Sigmoid colon (tissue), 7 donors: ENCODE measurements around the gene ZIC3. TPM values are rescaled to one million over a fixed set of nuclear protein-coding genes. Genes with fewer than 3 reads are reported as not detected.

Experiments
- DNase-seq: peaks from one replicate; pipeline ENCODE4 v3.0.0-alpha.2; 2019
- H3K27ac ChIP-seq, 4 donors: fragments of 200-600 bp; sonication (generic); one replicate each; pipeline ENCODE4 v1.5.1; 2016 to 2019; ENCODE audit warnings: mild to moderate bottlenecking in 1 of 4
- H3K27me3 ChIP-seq, 3 donors: fragments of 200-600 bp; sonication (generic); one replicate each; pipeline ENCODE4 v1.5.1; 2019; ENCODE audit warnings: mild to moderate bottlenecking in 1 of 3
- H3K36me3 ChIP-seq, 4 donors: fragments of 200-600 bp; sonication (generic); one replicate each; pipeline ENCODE4 v1.5.1; 2016 to 2019
- H3K4me1 ChIP-seq, 4 donors: fragments of 200-600 bp; sonication (generic); one replicate each; pipeline ENCODE4 v1.5.1; 2017 to 2019
- H3K4me3 ChIP-seq, 4 donors: fragments of 200-600 bp; sonication (generic); one replicate each; pipeline ENCODE4 v1.5.1; 2017 to 2019; ENCODE audit warnings: mild to moderate bottlenecking in 2 of 4, moderate library complexity in 1 of 4
- H3K9me3 ChIP-seq, 4 donors: fragments of 200-600 bp in 3 of 4; sonication (generic) in 3 of 4; one replicate each; pipeline versions ENCODE4 v1.5.1 to v1.6.1; 2013 to 2019
- EP300 ChIP-seq, 4 donors: sonication (generic); formaldehyde crosslinking; IDR thresholded peaks; one replicate each; pipeline ENCODE4 v1.6.1; 2017; ENCODE audit warnings: antibody characterized with exemption in 4 of 4
- POLR2A ChIP-seq, 2 donors: fragments of 450-650 bp; IDR thresholded peaks; one replicate each; pipeline ENCODE4 v1.6.1; 2016; ENCODE audit warnings: antibody characterized with exemption in 2 of 2, mild to moderate bottlenecking in 2 of 2, moderate library complexity in 2 of 2
- POLR2AphosphoS5 ChIP-seq, 4 donors: sonication (generic); formaldehyde crosslinking; IDR thresholded peaks; one replicate each; pipeline ENCODE4 v1.6.1; 2017; ENCODE audit warnings: antibody characterized with exemption in 4 of 4
- WGBS, 2 donors: extraction: QIAGEN DNeasy Blood & Tissue Kit; methylation state at CpG; one replicate each; pipeline ENCODE4 v1.1.7; 2013; 5-methylcytosine and 5-hydroxymethylcytosine counted together
- intact Hi-C: fragments of 100-400 bp; cut with DNase I; formaldehyde crosslinking; loops from one replicate; pipeline ENCODE4 v1.15.1; 2023
- polyA plus RNA-seq, 3 donors: library from polyadenylated mRNA; stranded (reverse); fragments of 200-250 nt; gene quantifications; one replicate each; pipeline ENCODE4 v1.2.3, GENCODE V29; 2013
- total RNA-seq, 4 donors: library from RNA; depleted of rRNA; stranded (reverse); fragments of >200 nt; gene quantifications; one replicate each; pipeline ENCODE4 v1.1.0, GENCODE V29; 2016
- TF ChIP-seq, protein P1 (sequence below), 4 experiments: fragments of 450-650 bp in 3 of 4; fragments of 200-600 bp in 1 of 4; IDR thresholded peaks; one replicate each; pipeline ENCODE4 v1.5.1; 2016 to 2019; ENCODE audit warnings: antibody characterized with exemption in 4 of 4, mild to moderate bottlenecking in 3 of 4, moderate library complexity in 2 of 4
- donor health status: healthy with polysubstance abuse.
- donor health status: Bipolar disorder and iron deficiency.
- donor health status: healthy.

ZIC3 gene
- total and polyA plus RNA-seq, 7 donors = not detected

- H3K27ac ChIP-seq = no peak overlapping the region
- no peak for DNase-seq
- H3K4me3 ChIP-seq = no peak overlapping the region
- no peak for TF ChIP-seq EP300 (IDR thresholded peaks at IDR 0.05)
- TF ChIP-seq POLR2A (IDR thresholded peaks at IDR 0.05) = no peak
- TF ChIP-seq, protein P1, sequence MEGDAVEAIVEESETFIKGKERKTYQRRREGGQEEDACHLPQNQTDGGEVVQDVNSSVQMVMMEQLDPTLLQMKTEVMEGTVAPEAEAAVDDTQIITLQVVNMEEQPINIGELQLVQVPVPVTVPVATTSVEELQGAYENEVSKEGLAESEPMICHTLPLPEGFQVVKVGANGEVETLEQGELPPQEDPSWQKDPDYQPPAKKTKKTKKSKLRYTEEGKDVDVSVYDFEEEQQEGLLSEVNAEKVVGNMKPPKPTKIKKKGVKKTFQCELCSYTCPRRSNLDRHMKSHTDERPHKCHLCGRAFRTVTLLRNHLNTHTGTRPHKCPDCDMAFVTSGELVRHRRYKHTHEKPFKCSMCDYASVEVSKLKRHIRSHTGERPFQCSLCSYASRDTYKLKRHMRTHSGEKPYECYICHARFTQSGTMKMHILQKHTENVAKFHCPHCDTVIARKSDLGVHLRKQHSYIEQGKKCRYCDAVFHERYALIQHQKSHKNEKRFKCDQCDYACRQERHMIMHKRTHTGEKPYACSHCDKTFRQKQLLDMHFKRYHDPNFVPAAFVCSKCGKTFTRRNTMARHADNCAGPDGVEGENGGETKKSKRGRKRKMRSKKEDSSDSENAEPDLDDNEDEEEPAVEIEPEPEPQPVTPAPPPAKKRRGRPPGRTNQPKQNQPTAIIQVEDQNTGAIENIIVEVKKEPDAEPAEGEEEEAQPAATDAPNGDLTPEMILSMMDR (IDR thresholded peaks at IDR 0.05) = no peak
- TF ChIP-seq POLR2AphosphoS5 (IDR thresholded peaks at IDR 0.05) = no peak
- no peaks in the 10 kb centered on the region for H3K9me3 ChIP-seq
- peaks cover 24 to 86% (median 33%) of the 10 kb centered on the region in 3 donors for H3K27me3 ChIP-seq
- H3K4me1 ChIP-seq = peaks cover 0 to 2% (median 0%) of the 10 kb centered on the region in 4 donors
- intact Hi-C loops = no loop called here
- 7 to 33% methylated on average over 67 of the region's 67 CpGs for WGBS, 2 donors
- no peaks in the 10 kb centered on the region for H3K36me3 ChIP-seq
Measured at GRCh38 chrX:137574102-137574783, 8.3 kb downstream of the ZIC3 start.

GRCh38 chrX:137574784-137575293 lies 8.9 kb downstream of the ZIC3 start:
- H3K4me3 ChIP-seq = no peak overlapping the region
- no peaks in the 10 kb centered on the region for H3K9me3 ChIP-seq
- peaks cover 20 to 80% (median 30%) of the 10 kb centered on the region in 3 donors for H3K27me3 ChIP-seq
- no peaks in the 10 kb centered on the region for H3K4me1 ChIP-seq
- no peak overlapping the region for H3K27ac ChIP-seq
- intact Hi-C loops = no loop called here
- DNase-seq = no peak
- TF ChIP-seq EP300 (IDR thresholded peaks at IDR 0.05) (no peak), POLR2AphosphoS5 (IDR thresholded peaks at IDR 0.05) (no peak), POLR2A (IDR thresholded peaks at IDR 0.05) (no peak)
- TF ChIP-seq, protein P1 (IDR thresholded peaks at IDR 0.05) = no peak
- 13 to 41% methylated on average over 29 of the region's 29 CpGs for WGBS, 2 donors
- H3K36me3 ChIP-seq = no peaks in the 10 kb centered on the region

DNA sequence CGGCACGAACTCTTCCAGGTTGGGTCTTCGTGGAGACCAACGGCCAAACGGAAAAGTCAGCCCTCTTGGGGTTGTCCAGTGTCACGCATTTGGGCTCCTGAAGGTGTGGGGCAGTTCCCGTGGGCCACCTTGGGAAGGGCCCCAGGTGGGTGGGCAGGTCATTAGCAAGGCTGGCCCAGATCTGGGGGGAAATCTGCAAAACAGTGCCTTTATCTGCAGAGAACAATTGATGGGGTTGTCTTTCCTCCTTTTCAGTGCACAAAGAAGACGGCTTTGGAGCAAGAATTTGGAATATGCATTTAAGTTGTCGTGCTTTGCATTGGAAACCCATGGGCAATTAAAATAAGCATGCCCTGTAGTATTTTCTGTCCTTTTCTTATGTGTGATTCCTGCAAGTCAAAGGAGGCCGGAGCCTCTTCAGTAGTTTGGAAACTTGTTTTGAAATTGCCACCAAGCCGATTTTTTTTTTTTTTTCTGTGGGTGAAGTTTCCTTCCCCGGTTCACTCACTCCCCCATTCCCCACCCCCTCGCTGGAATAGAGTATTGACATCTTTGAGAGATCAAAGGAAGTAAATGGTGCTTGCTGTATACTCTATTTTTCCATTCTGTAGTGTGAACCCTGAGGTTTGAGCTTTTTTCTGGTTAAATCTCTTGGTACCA lies 9.8 kb downstream of the ZIC3 start:
- H3K9me3 ChIP-seq = no peaks in the 10 kb centered on the region
- no peak overlapping the region for H3K27ac ChIP-seq
- no peak for DNase-seq
- intact Hi-C loops = no loop called here
- no peaks in the 10 kb centered on the region for H3K4me1 ChIP-seq
- WGBS, 2 donors = 22 to 44% methylated on average over 13 of the region's 13 CpGs
- H3K36me3 ChIP-seq = no peaks in the 10 kb centered on the region
- no peak for TF ChIP-seq POLR2AphosphoS5 (IDR thresholded peaks at IDR 0.05)
- TF ChIP-seq, protein P1 (IDR thresholded peaks at IDR 0.05) = no peak
- peaks cover 17 to 71% (median 30%) of the 10 kb centered on the region in 3 donors for H3K27me3 ChIP-seq
- H3K4me3 ChIP-seq = no peak overlapping the region

GRCh38 chrX:137587151-137587550 lies 21.2 kb downstream of the ZIC3 start:
- WGBS, 2 donors = 58 to 67% methylated on average over 2 of the region's 2 CpGs
- Histone ChIP-seq H3K4me3 (no peak overlapping the region), H3K27me3 (no peaks in the 10 kb centered on the region), H3K36me3 (no peaks in the 10 kb centered on the region), H3K27ac (no peak overlapping the region), H3K4me1 (no peaks in the 10 kb centered on the region), H3K9me3 (no peaks in the 10 kb centered on the region)
- no peak for DNase-seq
- TF ChIP-seq EP300 (IDR thresholded peaks at IDR 0.05) = no peak
- intact Hi-C loops = no loop called here

- Histone ChIP-seq H3K4me1 (no peaks in the 10 kb centered on the region), H3K27me3 (no peaks in the 10 kb centered on the region), H3K4me3 (no peak overlapping the region), H3K36me3 (no peaks in the 10 kb centered on the region), H3K9me3 (no peaks in the 10 kb centered on the region), H3K27ac (no peak overlapping the region)
- 89 to 93% methylated on average over 3 of the region's 3 CpGs for WGBS, 2 donors
- intact Hi-C loops = no loop called here
- no peak for DNase-seq
- TF ChIP-seq, protein P1 (IDR thresholded peaks at IDR 0.05) = no peak
- TF ChIP-seq EP300 (IDR thresholded peaks at IDR 0.05) = no peak
- TF ChIP-seq POLR2AphosphoS5 (IDR thresholded peaks at IDR 0.05) = no peak
- no peak for TF ChIP-seq POLR2A (IDR thresholded peaks at IDR 0.05)
Measured at GRCh38 chrX:137600769-137601168, 34.8 kb downstream of the ZIC3 start.
